RWPE1 (cell line): ENCODE results near the gene FOCAD.

ENCODE experiments used
- CTCF ChIA-PET: fragments of 350-600 bp; sonication (Branson Sonifier 250); formaldehyde crosslinking; extraction: SDS; loops from one replicate; lab custom pipeline; 2021; lab: Yijun Ruan, JAX
- POLR2A ChIA-PET: fragments of 400-600 bp; formaldehyde crosslinking; extraction: SDS; loops from one replicate; lab custom pipeline; 2020; ENCODE audit warnings: antibody characterized with exemption; ENCODE audit not compliant: low non-redundant PET; lab: Yijun Ruan, JAX
- DNase-seq: peaks from one replicate; pipeline ENCODE4 v3.0.0; 2012; ENCODE audit warnings: low spot score
- H3K27ac ChIP-seq: fragments of 450-650 bp; 2 replicates; pipeline ENCODE4 v1.5.1; 2017
- TF ChIP-seq, protein P1 (sequence below): fragments of 450-650 bp; conservative IDR thresholded peaks from 2 replicates; pipeline ENCODE4 v1.5.1; 2017; ENCODE audit warnings: low read depth, mild to moderate bottlenecking

FOCAD gene

DNA sequence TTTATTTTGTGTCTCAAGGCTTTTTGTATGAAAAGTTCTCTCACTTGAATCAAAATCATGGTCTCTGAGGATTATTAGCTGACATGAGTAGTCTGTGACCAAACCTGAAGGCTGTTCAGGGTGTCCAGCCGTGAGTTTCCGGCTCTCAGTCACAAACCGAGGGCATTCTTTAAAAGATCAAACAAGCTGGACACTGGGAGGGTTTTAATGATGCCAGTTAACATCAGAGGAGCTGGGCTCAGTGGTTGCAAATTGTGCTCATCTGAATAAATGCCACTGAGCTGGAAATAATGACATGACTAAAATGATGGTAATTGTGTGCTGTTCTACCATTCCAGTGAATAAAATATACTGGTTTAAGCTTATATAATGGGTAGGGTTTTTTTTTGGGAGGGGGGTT is 153.1 kb downstream of the FOCAD start:
- ChIA-PET POLR2A (no interaction called here), CTCF (no interaction called here)
- no peak for DNase-seq
- TF ChIP-seq, protein P1, sequence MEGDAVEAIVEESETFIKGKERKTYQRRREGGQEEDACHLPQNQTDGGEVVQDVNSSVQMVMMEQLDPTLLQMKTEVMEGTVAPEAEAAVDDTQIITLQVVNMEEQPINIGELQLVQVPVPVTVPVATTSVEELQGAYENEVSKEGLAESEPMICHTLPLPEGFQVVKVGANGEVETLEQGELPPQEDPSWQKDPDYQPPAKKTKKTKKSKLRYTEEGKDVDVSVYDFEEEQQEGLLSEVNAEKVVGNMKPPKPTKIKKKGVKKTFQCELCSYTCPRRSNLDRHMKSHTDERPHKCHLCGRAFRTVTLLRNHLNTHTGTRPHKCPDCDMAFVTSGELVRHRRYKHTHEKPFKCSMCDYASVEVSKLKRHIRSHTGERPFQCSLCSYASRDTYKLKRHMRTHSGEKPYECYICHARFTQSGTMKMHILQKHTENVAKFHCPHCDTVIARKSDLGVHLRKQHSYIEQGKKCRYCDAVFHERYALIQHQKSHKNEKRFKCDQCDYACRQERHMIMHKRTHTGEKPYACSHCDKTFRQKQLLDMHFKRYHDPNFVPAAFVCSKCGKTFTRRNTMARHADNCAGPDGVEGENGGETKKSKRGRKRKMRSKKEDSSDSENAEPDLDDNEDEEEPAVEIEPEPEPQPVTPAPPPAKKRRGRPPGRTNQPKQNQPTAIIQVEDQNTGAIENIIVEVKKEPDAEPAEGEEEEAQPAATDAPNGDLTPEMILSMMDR: no peak
- no peak overlapping the region for H3K27ac ChIP-seq

DNA sequence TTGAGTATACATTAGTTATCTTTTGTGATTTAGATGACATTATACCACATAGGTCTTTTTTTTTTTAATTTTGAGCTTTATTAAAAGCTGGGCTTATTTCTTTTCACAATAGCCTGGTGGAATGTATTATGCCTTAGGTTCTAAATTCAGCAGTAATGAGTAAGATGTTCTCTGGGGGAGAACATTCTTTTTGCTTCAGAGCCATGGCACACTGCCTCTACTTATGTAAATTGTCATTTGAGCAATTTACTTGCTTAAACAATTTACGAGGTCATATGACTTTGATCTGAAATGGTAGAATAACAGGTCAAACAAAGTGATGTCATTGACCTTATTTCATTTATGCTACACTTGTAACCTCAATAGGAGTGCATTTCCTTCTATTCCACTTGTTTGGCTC is 154.2 kb downstream of the FOCAD start:
- ChIA-PET POLR2A (no interaction called here), CTCF (interaction anchor here (0.6 kb wide), 1 partner anchor 21 kb away, joined by 3 read pairs; no protein-coding TSS in a partner anchor)
- TF ChIP-seq, protein P1: no peak
- H3K27ac ChIP-seq: no peak overlapping the region
- DNase-seq: no peak

DNA sequence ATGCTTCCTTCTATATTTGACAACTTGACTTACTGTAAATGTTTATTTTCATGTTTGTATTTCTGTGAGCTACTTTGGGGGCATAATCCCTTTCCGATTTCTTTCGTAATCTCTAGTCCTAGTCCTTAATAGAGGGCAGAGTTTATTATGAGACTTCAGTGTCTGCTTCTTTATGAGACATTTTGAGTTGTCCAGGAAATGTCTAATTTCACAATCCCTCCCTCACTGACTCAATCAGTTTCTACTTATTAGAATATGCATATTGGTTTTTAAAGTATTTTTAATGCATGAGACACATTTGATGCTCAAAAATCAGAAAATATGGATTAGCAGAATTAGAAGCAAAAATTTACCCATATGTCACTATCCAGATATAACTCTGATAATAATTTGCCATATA is 160.9 kb downstream of the FOCAD start:
- CTCF ChIA-PET: no interaction called here
- POLR2A ChIA-PET: no interaction called here
- TF ChIP-seq, protein P1: no peak
- H3K27ac ChIP-seq: no peak overlapping the region
- no peak for DNase-seq

DNA sequence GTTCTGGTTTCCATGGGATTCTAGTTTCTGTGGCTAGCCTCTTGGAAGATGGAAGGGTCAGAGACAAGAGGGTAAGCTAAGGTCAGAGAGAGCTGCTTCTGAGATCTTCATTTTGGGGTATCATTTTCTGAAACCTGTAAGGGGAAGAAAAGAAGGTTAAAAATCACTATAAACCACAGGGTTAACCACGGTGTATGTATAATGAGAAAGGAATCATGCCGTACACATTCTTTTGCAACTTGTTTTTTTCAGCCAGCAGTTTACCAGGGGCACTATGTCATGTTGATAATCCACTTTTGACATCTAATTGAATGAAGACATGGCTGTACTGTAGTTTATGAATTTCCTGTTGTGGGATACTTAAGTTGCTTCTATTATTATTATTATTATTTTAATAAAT is 164.4 kb downstream of the FOCAD start:
- ChIA-PET CTCF (no interaction called here), POLR2A (no interaction called here)
- DNase-seq: no peak
- H3K27ac ChIP-seq: no peak overlapping the region
- TF ChIP-seq, protein P1: no peak

DNA sequence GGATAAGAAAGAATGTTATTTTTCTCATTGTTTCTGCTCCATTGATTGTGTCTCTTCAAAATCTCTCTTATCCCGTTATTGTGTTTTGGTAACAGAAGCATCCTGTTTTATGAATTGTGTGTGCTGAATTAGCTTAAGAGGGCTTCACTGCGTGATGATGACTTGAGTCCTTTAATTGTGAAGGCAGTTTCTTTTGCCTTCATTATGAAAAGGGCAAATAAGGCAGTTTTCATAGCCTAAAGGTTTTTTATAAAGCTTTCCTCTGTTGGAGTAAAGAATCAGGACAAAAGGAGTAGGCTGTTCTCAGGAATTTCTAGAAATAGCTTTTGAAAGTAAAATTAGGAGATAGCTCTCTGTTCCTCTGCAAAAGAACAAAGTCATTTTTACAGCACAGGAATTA is 169.8 kb downstream of the FOCAD start:
- POLR2A ChIA-PET: no interaction called here
- CTCF ChIA-PET: interaction anchor here (0.7 kb wide), 1 partner anchor 94 kb away, joined by 3 read pairs; no protein-coding TSS in a partner anchor
- no peak overlapping the region for H3K27ac ChIP-seq
- TF ChIP-seq, protein P1: no peak
- DNase-seq: no peak

DNA sequence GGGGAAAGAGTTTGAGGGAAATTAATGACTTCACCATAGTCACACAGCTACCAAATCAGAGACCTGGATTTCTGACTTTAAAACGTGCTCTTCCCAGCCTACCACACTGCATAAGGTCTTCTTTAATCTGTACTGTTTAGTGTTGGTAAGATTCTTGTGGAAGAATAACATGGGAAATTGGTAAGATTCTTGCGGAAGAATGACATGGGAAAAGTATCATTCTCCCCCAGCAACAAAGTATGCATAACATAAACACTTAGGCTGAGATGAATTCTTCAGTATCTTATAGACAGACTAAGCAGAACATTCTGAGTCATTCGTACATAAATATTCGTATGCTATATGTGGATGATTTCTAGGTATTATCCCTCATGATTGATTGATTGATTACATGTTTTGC is 170.4 kb downstream of the FOCAD start:
- TF ChIP-seq, protein P1: no peak
- ChIA-PET POLR2A (no interaction called here), CTCF (no interaction called here)
- no peak overlapping the region for H3K27ac ChIP-seq
- DNase-seq: no peak
